ENCODE measurements around the gene GHRHR. TPM values are rescaled to one million over a fixed set of nuclear protein-coding genes. Genes with fewer than 3 reads are reported as not detected.

Gene GHRHR
- total RNA-seq, 4 donors from 2014 or later = not detected

GRCh38 chr7:30923774-30924413 lies 39.9 kb upstream of the GHRHR start:
- DNase-seq (ENCODE audit: low spot score in 2 of 2) = peak; percentile 2 to 5
- H3K9me3 ChIP-seq = peaks cover 0 to 12% (median 0%) of the 10 kb centered on the region in 4 donors
- H3K36me3 ChIP-seq = peaks cover 0 to 49% (median 0%) of the 10 kb centered on the region in 3 donors
- WGBS, 2 donors = 86 to 92% methylated on average over 13 of the region's 13 CpGs
- peaks cover 0 to 27% (median 0%) of the 10 kb centered on the region in 4 donors for H3K4me1 ChIP-seq
- TF ChIP-seq EP300 (IDR thresholded peaks at IDR 0.05) = no peak
- TF ChIP-seq POLR2A (IDR thresholded peaks at IDR 0.05) = no peak
- TF ChIP-seq CTCF (IDR thresholded peaks at IDR 0.05) = no peak
- no peak overlapping the region for H3K4me3 ChIP-seq
- no peak overlapping the region for H3K27ac ChIP-seq
- H3K27me3 ChIP-seq = no peaks in the 10 kb centered on the region

DNA sequence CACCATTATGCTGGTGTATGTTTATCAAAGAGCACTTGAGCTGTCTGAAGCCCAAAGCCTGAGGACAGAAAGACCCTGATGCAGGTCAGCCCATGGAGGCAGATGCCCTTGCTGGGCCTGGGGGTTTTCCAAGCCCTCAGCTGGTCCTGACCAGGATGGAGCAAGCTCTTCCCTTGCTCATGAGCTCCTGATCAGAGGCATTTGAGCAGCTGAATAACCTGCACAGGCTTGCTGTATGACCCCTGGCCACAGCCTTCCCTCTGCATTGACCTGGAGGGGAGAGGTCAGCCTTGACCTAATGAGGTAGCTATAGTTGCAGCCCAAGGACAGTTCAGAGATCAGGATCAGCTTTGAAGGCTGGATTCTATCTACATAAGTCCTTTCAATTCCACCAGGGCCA lies 39.1 kb upstream of the GHRHR start:
- Histone ChIP-seq H3K27me3 (no peaks in the 10 kb centered on the region), H3K36me3 (peaks cover 0 to 49% (median 0%) of the 10 kb centered on the region in 3 donors), H3K4me3 (no peak overlapping the region), H3K9me3 (peaks cover 0 to 12% (median 0%) of the 10 kb centered on the region in 4 donors), H3K4me1 (peaks cover 0 to 21% (median 0%) of the 10 kb centered on the region in 4 donors), H3K27ac (no peak overlapping the region)
- no peak for TF ChIP-seq EP300 (IDR thresholded peaks at IDR 0.05)
- no peak for TF ChIP-seq CTCF (IDR thresholded peaks at IDR 0.05)
- TF ChIP-seq POLR2A (IDR thresholded peaks at IDR 0.05) = no peak
- no peak for DNase-seq (ENCODE audit: low spot score in 2 of 2)

DNA sequence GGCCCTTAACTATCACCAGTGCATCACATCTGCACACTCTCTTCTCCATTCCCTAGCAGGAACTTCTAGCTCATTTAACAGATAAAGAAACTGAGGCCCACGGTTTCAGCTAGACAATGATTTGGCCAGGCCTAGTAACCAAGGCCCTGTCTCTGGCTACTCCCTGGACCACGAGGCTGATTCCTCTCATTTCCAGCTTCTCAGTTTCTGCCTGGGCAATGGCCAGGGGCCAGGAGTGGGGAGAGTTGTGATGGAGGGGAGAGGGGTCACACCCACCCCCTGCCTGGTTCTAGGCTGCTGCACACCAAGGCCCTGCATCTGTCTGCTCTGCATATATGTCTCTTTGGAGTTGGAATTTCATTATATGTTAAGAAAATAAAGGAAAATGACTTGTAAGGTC lies 38.6 kb upstream of the GHRHR start:
- Histone ChIP-seq H3K9me3 (peaks cover 0 to 12% (median 0%) of the 10 kb centered on the region in 4 donors), H3K4me3 (no peak overlapping the region), H3K27ac (no peak overlapping the region), H3K36me3 (peaks cover 0 to 49% (median 0%) of the 10 kb centered on the region in 3 donors), H3K27me3 (no peaks in the 10 kb centered on the region), H3K4me1 (peaks cover 0 to 17% (median 0%) of the 10 kb centered on the region in 4 donors)
- 55 to 83% methylated on average over 2 of the region's 2 CpGs for WGBS, 2 donors
- TF ChIP-seq CTCF (IDR thresholded peaks at IDR 0.05) = no peak
- no peak for TF ChIP-seq EP300 (IDR thresholded peaks at IDR 0.05)
- TF ChIP-seq POLR2A (IDR thresholded peaks at IDR 0.05) = no peak
- no peak for DNase-seq (ENCODE audit: low spot score in 2 of 2)

- H3K27ac ChIP-seq = no peak overlapping the region
- WGBS, 2 donors = 74 to 80% methylated on average over 5 of the region's 5 CpGs
Measured at GRCh38 chr7:30925913-30926312, 37.8 kb upstream of the GHRHR start.

More at GRCh38 chr7:30925913-30926312, 37.8 kb upstream of the GHRHR start:
- Histone ChIP-seq H3K27me3 (no peaks in the 10 kb centered on the region), H3K36me3 (peaks cover 0 to 49% (median 0%) of the 10 kb centered on the region in 3 donors), H3K4me1 (peaks cover 0 to 16% (median 0%) of the 10 kb centered on the region in 4 donors), H3K4me3 (no peak overlapping the region), H3K9me3 (peaks cover 0 to 12% (median 0%) of the 10 kb centered on the region in 4 donors)
- TF ChIP-seq POLR2A (IDR thresholded peaks at IDR 0.05) (no peak), EP300 (IDR thresholded peaks at IDR 0.05) (no peak), CTCF (IDR thresholded peaks at IDR 0.05) (no peak)
- peak in 1 of 2 donors; percentile 10 for DNase-seq (ENCODE audit: low spot score in 2 of 2)
